GM21381 (cell line): ENCODE results near the gene MAP3K15.
A peak's percentile ranks its signal among the peaks of the same experiment; 100 is the strongest.

Experiments
- ATAC-seq: cut with Tn5 transposase; IDR thresholded peaks from one replicate; pipeline ENCODE4 v1.9.1; 2021; ENCODE audit warnings: mild to moderate bottlenecking, moderate library complexity; ENCODE audit not compliant: unreplicated experiment

The MAP3K15 gene

DNA sequence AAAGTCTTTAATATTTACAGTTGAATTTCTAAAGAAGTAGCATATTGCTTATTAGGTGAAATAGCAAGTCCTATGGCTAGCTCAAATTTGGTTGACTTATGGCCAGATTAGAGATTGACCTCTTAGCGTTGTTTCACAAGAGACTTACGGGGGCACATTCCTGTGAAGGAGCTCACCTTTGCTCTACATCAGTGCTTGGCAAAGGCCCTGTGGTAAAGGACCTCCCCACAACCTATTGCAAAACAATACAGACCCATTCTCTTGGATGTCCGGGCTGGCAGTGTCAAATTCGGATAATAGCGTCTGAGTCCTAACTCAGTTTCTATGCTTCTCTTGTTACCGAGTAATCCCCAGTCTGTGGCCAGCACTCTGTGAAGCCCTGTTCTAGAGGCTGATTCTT lies 160.7 kb downstream of the MAP3K15 start:
- ATAC-seq = no peak

DNA sequence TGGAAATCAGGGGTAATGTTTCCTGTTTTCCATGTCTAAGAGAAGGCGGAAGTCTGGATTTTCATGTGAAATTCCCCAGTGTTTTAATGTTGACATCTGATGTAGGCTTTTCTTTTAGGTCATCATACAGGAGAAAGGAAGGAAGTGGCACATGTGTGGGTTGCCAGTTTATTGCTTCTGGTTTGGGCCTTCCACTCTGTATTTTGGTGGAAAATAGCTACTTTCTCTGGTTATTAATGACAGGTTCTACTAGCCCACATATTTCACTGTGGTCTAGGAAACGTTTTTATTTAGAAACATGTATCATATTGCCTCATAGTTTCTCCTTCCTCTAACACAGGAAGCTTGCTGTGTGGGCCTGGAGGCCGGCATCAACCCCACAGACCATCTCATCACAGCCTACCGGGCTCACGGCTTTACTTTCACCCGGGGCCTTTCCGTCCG lies 164.3 kb downstream of the MAP3K15 start:
- ATAC-seq = peak; percentile 93

DNA sequence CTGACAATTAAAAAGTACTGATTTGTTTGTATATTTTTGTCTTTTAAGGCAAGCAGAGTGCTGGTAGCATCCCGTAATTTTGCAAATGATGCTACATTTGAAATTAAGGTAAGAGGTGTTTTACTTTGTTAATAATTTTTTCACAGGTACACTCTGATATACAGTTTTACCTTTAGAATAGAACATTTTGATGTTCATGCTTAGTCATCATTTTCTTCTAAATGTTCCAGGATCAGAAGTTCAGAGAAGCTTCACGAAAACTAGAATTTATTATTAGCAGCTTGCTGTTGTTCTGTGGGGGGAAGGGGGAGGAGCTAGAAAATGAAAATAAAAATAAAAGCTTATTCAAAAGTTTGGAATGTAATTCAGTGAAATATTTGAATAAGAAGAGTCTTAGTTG lies 166.0 kb downstream of the MAP3K15 start:
- no peak for ATAC-seq

DNA sequence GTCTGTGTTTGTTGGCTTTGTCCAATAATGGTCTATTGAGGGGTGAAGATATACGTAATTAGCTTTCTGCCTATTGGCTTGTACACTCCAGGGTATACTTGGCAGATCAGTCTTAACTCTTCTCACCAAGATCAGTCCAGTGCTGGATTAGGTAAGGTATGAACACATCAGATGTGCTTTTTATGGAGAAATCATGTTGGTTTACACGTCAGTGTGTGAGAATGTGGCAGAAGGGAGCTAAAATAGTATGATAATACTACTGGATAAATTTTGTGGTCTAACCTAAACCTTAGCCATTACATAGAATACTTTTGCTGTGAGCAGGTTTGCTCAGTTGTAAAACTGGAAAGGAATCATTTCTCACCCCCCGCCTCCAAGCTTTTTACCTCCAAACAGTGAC lies 167.4 kb downstream of the MAP3K15 start:
- ATAC-seq = no peak

DNA sequence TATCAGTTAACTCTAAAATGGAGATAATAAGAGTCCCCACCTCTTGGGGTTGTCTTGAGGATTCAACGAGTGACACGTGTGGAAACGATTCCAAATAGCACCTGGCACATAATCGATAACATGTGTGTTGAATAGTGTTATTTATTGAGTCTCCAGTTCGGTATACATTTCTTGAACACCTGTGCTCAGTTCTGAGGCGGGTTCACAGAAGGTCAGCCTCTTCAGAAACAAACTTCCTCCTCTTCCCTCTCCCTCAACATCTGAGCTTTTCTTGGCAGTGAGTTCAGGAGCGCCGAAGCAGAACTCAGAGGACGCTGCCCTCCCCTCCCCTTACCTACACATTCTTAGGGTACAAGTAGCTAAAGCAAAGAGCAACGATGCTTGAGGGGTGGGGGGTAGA lies 170.6 kb downstream of the MAP3K15 start:
- no peak for ATAC-seq

DNA sequence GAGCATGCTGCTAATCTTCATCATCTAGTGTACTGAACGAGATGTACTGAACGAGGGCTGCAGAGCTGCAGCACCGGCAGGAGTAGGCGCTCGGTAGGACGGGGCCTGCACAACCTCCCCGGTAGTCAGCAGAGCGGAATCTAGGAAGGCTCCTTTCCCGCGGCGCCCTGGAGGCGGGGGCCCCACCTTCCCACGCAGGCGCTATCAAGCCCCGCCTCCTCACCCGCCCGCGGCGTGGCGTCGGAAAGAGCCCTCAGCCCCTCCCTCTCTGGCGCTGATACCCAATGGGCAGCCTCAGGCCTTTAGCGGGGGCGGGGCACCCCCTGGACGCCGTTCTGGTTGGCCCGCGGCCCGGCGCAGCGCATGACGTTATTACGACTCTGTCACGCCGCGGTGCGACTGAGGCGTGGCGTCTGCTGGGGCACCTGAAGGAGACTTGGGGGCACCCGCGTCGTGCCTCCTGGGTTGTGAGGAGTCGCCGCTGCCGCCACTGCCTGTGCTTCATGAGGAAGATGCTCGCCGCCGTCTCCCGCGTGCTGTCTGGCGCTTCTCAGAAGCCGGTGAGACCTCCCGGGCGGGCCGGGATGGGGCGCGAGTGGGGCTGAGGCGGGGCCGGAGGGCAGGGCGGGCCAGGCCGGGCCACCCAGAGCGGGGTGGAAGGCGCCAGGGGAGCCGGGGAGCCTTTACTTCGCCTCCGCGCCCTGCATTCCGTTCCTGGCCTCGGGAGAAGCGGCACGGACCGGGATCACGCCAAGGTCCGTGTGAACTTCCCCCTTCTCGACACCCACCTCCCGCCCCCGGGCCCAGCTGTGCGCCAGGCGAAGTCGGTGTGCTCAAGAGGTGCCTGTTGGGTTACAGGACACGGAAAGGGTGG lies 171.5 kb downstream of the MAP3K15 start, which contains the start of gene PDHA1:
Gene PDHA1 (plus strand): TSS at position 393 of the 874 bp plus-strand sequence. CDS start 111 bp downstream, at position 504.
- ATAC-seq = peak; percentile 99

DNA sequence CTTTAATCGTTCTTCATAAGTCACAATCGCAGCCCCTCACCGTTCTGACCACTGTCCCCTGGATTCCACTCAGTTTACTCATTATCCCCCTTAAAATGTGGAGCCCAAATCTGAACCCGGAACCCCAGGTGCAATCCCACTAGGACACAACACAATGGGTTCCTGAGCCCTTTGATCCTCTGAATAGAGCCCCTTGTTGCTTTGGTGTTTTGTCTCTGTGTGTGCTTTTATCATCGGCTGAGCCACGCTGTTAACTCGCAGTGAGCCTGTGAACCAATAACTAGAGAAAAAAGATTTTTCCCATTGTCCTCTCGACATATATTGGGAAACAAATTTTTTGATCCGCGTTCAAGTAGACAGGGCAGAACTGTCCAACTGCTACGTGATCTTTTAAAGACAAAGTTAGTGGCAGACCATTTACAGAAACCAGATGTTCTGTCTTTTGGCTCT lies 172.2 kb downstream of the MAP3K15 start:
- no peak for ATAC-seq

DNA sequence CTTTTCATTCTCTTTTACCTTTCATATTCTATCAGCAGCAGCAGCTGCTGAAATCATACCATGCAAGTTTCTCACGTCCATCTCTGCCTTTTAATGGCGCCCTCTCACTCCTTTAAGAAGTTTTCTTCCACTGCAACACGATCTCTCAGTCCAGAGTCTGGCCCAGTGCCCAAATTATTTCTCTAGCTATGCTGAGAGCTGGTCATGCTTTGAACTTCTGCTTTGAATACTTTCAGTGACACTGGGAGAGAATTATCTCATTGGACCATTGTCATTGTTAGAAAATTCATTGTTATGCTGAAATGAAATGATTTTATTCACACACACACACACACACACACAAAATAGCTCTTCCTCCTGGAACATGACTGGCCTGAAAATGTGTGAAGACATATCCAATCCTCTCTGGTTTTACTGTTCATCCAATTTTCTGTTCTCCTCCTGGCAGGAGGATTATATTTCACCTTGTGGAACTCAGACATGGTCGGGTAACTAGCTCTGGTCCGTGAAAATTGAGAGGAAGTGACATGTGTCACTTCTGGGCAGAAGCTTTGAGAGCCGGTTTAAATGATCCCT lies 172.9 kb downstream of the MAP3K15 start:
- no peak for ATAC-seq

DNA sequence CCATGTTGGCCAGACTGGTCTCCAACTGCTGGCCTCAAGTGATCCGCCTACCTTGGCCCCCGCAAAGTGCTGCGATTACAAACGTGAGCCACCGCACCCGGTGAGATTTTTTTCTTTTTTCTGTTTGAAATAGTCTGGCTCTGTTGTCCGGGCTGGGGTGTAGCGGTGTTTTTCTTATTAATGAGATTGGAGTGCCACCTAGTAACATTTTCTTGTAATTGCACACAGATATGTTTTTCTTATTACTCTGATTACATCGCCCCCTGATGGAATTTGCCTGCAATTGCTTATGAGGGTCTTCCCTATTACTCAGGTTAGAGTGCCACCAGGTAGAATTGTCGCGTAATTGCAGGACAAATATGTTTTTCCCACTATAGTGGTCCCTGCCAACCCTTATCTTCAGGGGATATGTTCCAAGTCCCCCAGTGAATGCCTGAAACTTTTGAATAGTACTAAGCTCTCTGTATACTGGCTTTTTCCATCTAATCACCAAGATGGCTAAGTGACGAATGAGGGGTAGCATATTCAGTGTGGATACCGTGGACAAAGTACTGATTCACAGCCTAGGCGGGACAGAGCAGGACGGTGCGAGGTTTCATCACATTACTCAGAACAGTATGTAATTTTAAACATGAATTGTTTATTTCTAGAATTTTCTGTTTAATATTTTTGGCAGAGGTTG lies 180.2 kb downstream of the MAP3K15 start:
- no peak for ATAC-seq

DNA sequence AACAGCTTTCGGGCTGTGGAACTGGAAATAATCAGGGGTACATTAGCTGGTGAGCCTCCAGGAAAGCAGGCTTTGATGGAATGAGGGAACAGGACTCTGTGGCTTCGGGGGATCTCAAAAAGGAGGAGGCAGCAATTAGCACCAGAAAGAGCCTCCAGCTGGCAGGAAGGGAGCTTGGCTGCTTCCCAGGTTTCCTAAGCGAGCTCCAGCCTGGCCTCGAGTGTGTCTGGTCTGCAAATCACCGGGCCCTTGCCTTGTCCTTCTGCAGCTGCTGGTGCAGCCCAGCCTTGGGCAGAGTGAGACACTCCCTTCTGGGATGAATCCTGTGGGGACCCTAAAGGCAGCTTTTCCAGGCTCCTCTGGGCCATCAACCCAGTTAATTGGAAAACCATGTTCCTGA lies 182.3 kb downstream of the MAP3K15 start:
- no peak for ATAC-seq

DNA sequence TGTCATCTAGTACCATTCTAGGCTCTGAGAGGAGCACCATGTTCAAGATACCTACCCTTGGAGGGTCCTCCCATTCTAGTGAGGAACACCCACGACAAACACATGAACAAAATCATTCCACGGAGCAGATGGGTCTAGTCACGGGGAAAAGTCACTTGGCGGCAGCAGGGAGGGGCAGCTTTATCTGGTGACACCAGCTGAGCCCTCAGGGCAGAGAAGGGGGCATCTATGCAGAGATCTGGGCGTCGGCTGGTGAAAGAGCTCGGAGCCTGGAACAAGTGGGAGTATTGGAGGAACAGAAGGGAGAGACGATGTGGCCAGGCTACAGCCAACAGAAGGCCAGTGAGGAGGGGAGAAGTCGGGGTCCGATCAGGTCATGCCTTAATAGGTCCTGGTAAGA lies 183.5 kb downstream of the MAP3K15 start:
- ATAC-seq = no peak

DNA sequence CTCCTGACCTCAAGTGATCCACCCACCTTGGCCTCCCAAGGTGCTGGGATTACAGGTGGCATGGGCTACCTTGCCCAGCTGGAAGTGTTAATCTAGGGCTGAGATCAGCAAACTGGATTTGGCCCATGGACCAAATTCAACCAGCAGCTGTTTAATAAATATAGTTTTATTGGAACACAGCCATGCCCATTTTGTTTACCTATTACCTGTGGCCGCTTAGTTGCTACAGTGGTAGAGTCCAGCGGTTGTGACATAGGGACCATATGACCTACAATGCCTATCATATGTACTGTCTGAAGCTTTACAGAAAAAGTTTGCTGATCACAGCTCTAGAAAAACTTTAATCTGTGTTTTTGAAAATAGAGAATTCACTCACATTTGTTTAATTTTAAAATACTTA lies 188.7 kb downstream of the MAP3K15 start:
- no peak for ATAC-seq
